Glutamatergic neuron (in vitro differentiated cells): ENCODE data around the gene NEK5. TPM values are rescaled to one million over a fixed set of nuclear protein-coding genes. Genes with fewer than 3 reads are reported as not detected.

ENCODE experiments used
- DNase-seq: peaks from one replicate; pipeline ENCODE4 v3.0.0; 2022
- H3K27ac Mint-ChIP-seq: one replicate; pipeline ENCODE4 v1.8.0; 2020; ENCODE audit warnings: mild to moderate bottlenecking, mixed read lengths, inconsistent platforms; ENCODE audit not compliant: unreplicated experiment
- H3K27me3 Mint-ChIP-seq: one replicate; pipeline ENCODE4 v1.8.0; 2020; ENCODE audit warnings: mild to moderate bottlenecking, moderate library complexity, mixed read lengths, inconsistent platforms; ENCODE audit not compliant: unreplicated experiment
- H3K36me3 Mint-ChIP-seq: one replicate; pipeline ENCODE4 v1.8.0; 2020; ENCODE audit warnings: mild to moderate bottlenecking, mixed read lengths, inconsistent platforms; ENCODE audit not compliant: unreplicated experiment
- H3K4me1 Mint-ChIP-seq: one replicate; pipeline ENCODE4 v1.8.0; 2020; ENCODE audit warnings: mild to moderate bottlenecking, low read depth, mixed read lengths, inconsistent platforms; ENCODE audit not compliant: unreplicated experiment
- H3K4me3 Mint-ChIP-seq: one replicate; pipeline ENCODE4 v1.8.0; 2020; ENCODE audit warnings: mild to moderate bottlenecking, mixed read lengths, inconsistent platforms; ENCODE audit not compliant: unreplicated experiment
- H3K9me3 Mint-ChIP-seq: one replicate; pipeline ENCODE4 v1.8.0; 2020; ENCODE audit warnings: mild to moderate bottlenecking, moderate library complexity, mixed read lengths, inconsistent platforms; ENCODE audit not compliant: unreplicated experiment
- CTCF ChIP-seq: fragments of 200-600 bp; sonication (generic); IDR thresholded peaks from one replicate; pipeline ENCODE4 v1.5.0; 2021; ENCODE audit not compliant: partially characterized antibody, unreplicated experiment
- total RNA-seq: library from RNA; stranded (reverse); fragmentation: NEBNext Ultra II Directional; extraction: Animal tissue kit (Norgen Biotek cat#: 25700); gene quantifications from one replicate; pipeline ENCODE4 v1.2.1, GENCODE V29; 2021; ENCODE audit not compliant: unreplicated experiment

The NEK5 gene
- total RNA-seq, 1 donor from 2014 or later = not detected

GRCh38 chr13:52118595-52118994 lies 10.3 kb downstream of the NEK5 start:
- TF ChIP-seq CTCF = no peak

DNA sequence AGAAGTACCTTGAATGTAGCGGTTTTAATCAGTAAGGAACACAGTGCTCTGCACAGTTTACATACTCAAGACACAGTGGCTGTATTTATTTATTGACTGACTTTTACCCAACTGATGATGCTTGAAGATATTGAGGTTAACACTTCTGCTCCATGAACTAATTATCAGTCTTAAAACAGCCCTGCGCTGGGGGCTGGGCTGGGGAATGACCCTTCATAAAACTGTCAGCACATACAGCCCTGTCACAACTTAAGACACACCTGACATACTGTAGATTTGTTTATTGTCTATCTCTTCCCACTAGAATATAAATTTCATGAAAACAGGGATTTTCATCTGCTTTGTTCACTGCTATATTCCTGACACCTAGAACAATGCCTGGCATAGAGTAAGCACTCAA lies 10.8 kb downstream of the NEK5 start:
- H3K4me1 Mint-ChIP-seq = peaks cover 6% of the 10 kb centered on the region
- H3K4me3 Mint-ChIP-seq = no peak overlapping the region
- H3K27ac Mint-ChIP-seq = no peak overlapping the region
- H3K9me3 Mint-ChIP-seq = no peaks in the 10 kb centered on the region
- H3K27me3 Mint-ChIP-seq = no peaks in the 10 kb centered on the region
- DNase-seq = no peak
- TF ChIP-seq CTCF = no peak
- no peaks in the 10 kb centered on the region for H3K36me3 Mint-ChIP-seq

More at GRCh38 chr13:52118595-52118994, 10.3 kb downstream of the NEK5 start:
- H3K4me3 Mint-ChIP-seq = no peak overlapping the region
- no peak overlapping the region for H3K27ac Mint-ChIP-seq
- H3K36me3 Mint-ChIP-seq = no peaks in the 10 kb centered on the region
- no peak for DNase-seq
- H3K27me3 Mint-ChIP-seq = no peaks in the 10 kb centered on the region
- H3K9me3 Mint-ChIP-seq = no peaks in the 10 kb centered on the region
- peaks cover 6% of the 10 kb centered on the region for H3K4me1 Mint-ChIP-seq

DNA sequence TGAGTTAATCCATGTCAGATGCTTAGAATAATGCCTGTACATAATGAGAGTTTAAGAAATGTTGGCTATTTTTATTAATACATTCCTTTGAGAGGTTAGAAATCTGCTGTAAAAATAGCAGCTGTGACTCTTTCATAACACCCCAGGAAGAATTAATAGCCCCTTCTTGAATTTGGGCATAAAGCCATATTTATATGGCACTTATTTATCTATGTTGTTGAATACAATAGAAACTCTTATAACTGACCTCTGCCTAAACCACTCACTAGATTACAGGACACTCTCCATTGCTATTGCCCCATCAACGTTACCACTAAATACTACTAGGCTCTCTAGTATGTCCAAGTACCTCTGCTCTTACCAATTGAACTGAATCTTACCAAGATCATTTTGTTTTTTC lies 16.3 kb downstream of the NEK5 start:
- Mint-ChIP-seq H3K27ac (no peak overlapping the region), H3K4me1 (no peaks in the 10 kb centered on the region), H3K36me3 (no peaks in the 10 kb centered on the region), H3K27me3 (no peaks in the 10 kb centered on the region), H3K9me3 (no peaks in the 10 kb centered on the region), H3K4me3 (no peak overlapping the region)
- TF ChIP-seq CTCF = no peak
- no peak for DNase-seq

GRCh38 chr13:52109116-52109670 lies 19.7 kb downstream of the NEK5 start:
- Mint-ChIP-seq H3K27ac (no peak overlapping the region), H3K9me3 (peaks cover 2% of the 10 kb centered on the region), H3K36me3 (no peaks in the 10 kb centered on the region), H3K4me1 (no peaks in the 10 kb centered on the region), H3K27me3 (no peaks in the 10 kb centered on the region), H3K4me3 (no peak overlapping the region)
- TF ChIP-seq CTCF = no peak
- DNase-seq = no peak

GRCh38 chr13:52105841-52106240 lies 23.0 kb downstream of the NEK5 start:
- Mint-ChIP-seq H3K9me3 (peaks cover 2% of the 10 kb centered on the region), H3K4me1 (no peaks in the 10 kb centered on the region), H3K27me3 (no peaks in the 10 kb centered on the region), H3K4me3 (no peak overlapping the region), H3K36me3 (no peaks in the 10 kb centered on the region), H3K27ac (no peak overlapping the region)
- TF ChIP-seq CTCF = no peak
- DNase-seq = no peak
